NT2/D1 (cell line): ENCODE measurements around the gene UBAC2.

ENCODE experiments used
- DNase-seq: peaks from one replicate; pipeline ENCODE4 v3.0.0-alpha.2; 2011; ENCODE audit warnings: low read depth, low spot score
- H3K27me3 ChIP-seq: 2 replicates; pipeline ENCODE4 v1.6.0; 2011; ENCODE audit warnings: mild to moderate bottlenecking; ENCODE audit not compliant: insufficient read length, insufficient read depth
- H3K36me3 ChIP-seq: 2 replicates; pipeline ENCODE4 v1.6.1; 2011; ENCODE audit warnings: mild to moderate bottlenecking, low read length, mixed read lengths; ENCODE audit not compliant: insufficient read depth, insufficient read length
- H3K4me1 ChIP-seq: 2 replicates; pipeline ENCODE4 v1.5.1; 2011; ENCODE audit not compliant: insufficient read depth, insufficient read length
- H3K4me3 ChIP-seq: 2 replicates; pipeline ENCODE4 v1.5.1; 2011; ENCODE audit warnings: low read depth; ENCODE audit not compliant: insufficient read length
- H3K9ac ChIP-seq: 2 replicates; pipeline ENCODE4 v1.6.0; 2011; ENCODE audit warnings: low read depth; ENCODE audit not compliant: insufficient read length
- H3K9me3 ChIP-seq: 2 replicates; pipeline ENCODE4 v1.5.1; 2011; ENCODE audit warnings: mild to moderate bottlenecking, low read length; ENCODE audit not compliant: insufficient read depth
- SUZ12 ChIP-seq: IDR thresholded peaks from 2 replicates; pipeline ENCODE4 v1.6.1; 2011; ENCODE audit not compliant: insufficient read length, insufficient read depth; ENCODE audit errors: extremely low read depth
- YY1 ChIP-seq: IDR thresholded peaks from 2 replicates; pipeline ENCODE4 v1.6.1; 2011; ENCODE audit not compliant: insufficient read length, insufficient read depth
- ZNF274 ChIP-seq: IDR thresholded peaks from 2 replicates; pipeline ENCODE4 v1.6.1; 2011; ENCODE audit warnings: mild to moderate bottlenecking, low read depth, low read length

UBAC2 gene

GRCh38 chr13:99275093-99275469 is 74.4 kb downstream of the UBAC2 start:
- Histone ChIP-seq H3K36me3 (peaks cover 4% of the 10 kb centered on the region), H3K9ac (no peak overlapping the region), H3K27me3 (no peaks in the 10 kb centered on the region), H3K9me3 (no peaks in the 10 kb centered on the region), H3K4me1 (no peaks in the 10 kb centered on the region), H3K4me3 (no peak overlapping the region)
- no peak for TF ChIP-seq YY1
- no peak for TF ChIP-seq SUZ12
- no peak for TF ChIP-seq ZNF274
- no peak for DNase-seq

GRCh38 chr13:99276706-99277105 is 76.1 kb downstream of the UBAC2 start:
- Histone ChIP-seq H3K9me3 (no peaks in the 10 kb centered on the region), H3K9ac (no peak overlapping the region), H3K4me1 (no peaks in the 10 kb centered on the region), H3K27me3 (no peaks in the 10 kb centered on the region), H3K36me3 (peaks cover 4% of the 10 kb centered on the region), H3K4me3 (no peak overlapping the region)
- no peak for TF ChIP-seq SUZ12
- TF ChIP-seq YY1 = no peak
- TF ChIP-seq ZNF274 = no peak
- DNase-seq = no peak

DNA sequence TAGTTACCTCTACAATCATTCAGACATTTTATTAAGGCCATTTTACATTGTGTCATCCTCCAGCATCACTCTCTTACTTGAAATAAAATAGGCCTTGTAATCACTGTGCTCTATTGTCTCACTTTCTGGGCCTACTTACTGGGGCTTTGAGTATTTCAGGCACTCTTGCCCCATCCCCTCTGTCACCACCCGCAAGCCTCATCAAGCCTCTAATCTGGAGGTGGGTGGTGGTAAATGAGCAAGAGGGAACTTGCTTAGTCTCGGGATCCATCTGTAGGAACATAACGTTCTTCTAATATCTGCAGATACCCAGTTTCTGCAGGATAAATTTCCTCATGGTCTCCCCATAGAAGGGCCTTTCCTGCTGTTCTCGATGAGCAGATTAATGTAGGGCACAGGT is 77.0 kb downstream of the UBAC2 start:
- Histone ChIP-seq H3K9ac (no peak overlapping the region), H3K27me3 (no peaks in the 10 kb centered on the region), H3K4me1 (no peaks in the 10 kb centered on the region), H3K36me3 (peaks cover 4% of the 10 kb centered on the region), H3K4me3 (no peak overlapping the region), H3K9me3 (no peaks in the 10 kb centered on the region)
- TF ChIP-seq ZNF274 = no peak
- no peak for TF ChIP-seq YY1
- TF ChIP-seq SUZ12 = no peak
- no peak for DNase-seq

- Histone ChIP-seq H3K27me3 (no peaks in the 10 kb centered on the region), H3K9ac (no peak overlapping the region), H3K4me1 (no peaks in the 10 kb centered on the region), H3K9me3 (no peaks in the 10 kb centered on the region), H3K4me3 (no peak overlapping the region), H3K36me3 (peaks cover 4% of the 10 kb centered on the region)
- TF ChIP-seq SUZ12 = no peak
- TF ChIP-seq YY1 = no peak
- TF ChIP-seq ZNF274 = no peak
- no peak for DNase-seq
Measured at GRCh38 chr13:99278200-99278599, 77.5 kb downstream of the UBAC2 start.

DNA sequence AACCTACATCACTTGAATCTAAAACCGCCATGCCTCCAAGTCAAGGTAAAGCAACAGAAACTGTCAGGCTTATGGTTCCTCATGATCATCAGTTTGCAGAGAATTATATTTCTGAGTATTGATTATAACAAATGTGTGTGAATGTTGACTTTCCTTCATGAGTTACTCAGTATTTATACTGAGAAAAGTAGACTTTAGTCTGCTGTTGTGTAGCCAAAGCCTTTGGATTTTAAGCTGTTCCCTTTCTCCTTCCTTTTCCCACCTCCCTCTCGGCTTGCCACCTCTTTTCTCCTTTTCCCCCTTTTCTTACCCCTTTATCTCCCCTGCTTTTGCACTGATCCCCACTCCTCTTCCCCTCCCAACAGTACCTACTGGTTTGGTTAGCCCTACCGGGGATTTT is 78.2 kb downstream of the UBAC2 start:
- H3K36me3 ChIP-seq = peaks cover 4% of the 10 kb centered on the region
- H3K4me1 ChIP-seq = no peaks in the 10 kb centered on the region
- no peak for DNase-seq
- no peak overlapping the region for H3K4me3 ChIP-seq
- H3K9me3 ChIP-seq = no peaks in the 10 kb centered on the region
- H3K27me3 ChIP-seq = no peaks in the 10 kb centered on the region
- H3K9ac ChIP-seq = no peak overlapping the region
- TF ChIP-seq YY1 (no peak), ZNF274 (no peak)

DNA sequence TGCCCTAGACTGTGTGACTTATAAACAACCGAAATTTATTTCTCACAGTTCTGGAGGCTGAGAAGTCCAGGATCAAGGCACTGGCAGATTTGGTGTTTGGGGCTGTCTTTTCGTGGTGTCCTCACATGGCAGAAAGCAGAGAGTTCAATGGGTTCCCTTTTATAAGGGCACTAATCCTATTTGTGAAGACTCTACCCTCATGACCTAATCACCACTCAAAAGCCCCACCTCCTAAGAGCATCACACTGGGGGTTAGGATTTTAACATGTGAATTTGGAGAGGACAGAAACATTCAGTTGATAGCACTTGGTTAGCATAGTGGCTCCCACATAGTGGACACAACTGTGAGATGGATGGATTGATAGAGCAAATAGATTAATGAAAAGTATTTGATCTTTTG is 79.0 kb downstream of the UBAC2 start:
- H3K4me3 ChIP-seq = no peak overlapping the region
- no peak for DNase-seq
- no peaks in the 10 kb centered on the region for H3K9me3 ChIP-seq
- no peaks in the 10 kb centered on the region for H3K27me3 ChIP-seq
- TF ChIP-seq ZNF274 (no peak), YY1 (no peak), SUZ12 (no peak)
- peaks cover 4% of the 10 kb centered on the region for H3K36me3 ChIP-seq
- H3K4me1 ChIP-seq = no peaks in the 10 kb centered on the region
- H3K9ac ChIP-seq = no peak overlapping the region

- no peaks in the 10 kb centered on the region for H3K27me3 ChIP-seq
- H3K36me3 ChIP-seq = peaks cover 4% of the 10 kb centered on the region
- H3K4me1 ChIP-seq = no peaks in the 10 kb centered on the region
- no peak overlapping the region for H3K4me3 ChIP-seq
- no peaks in the 10 kb centered on the region for H3K9me3 ChIP-seq
- no peak overlapping the region for H3K9ac ChIP-seq
- DNase-seq = no peak
- TF ChIP-seq YY1 (no peak), SUZ12 (no peak), ZNF274 (no peak)
Measured at GRCh38 chr13:99280166-99280565, 79.5 kb downstream of the UBAC2 start.

DNA sequence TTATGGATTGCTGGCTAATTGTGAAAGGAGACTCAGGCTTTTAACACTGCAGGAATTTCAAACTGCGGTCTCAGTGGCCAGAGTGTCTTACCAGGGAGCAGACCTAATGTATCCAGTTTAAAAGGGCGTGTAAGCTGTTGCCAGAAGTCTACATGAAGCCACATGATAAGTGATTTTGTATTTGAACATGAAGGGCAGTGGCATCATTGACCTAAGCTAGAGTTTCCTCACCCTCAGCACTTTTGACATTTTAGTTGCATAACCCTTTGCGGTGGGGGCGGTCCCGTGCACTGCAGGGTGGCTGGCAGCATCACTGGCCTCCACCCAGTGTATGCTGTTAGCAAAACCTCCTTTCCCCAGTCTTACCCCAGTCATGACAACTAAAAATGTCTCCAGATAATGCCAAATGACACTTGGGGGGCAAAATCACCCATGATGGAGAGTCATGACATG is 81.2 kb downstream of the UBAC2 start:
- TF ChIP-seq SUZ12 = no peak
- no peak for TF ChIP-seq ZNF274
- TF ChIP-seq YY1 = no peak
- Histone ChIP-seq H3K9me3 (no peaks in the 10 kb centered on the region), H3K36me3 (peaks cover 4% of the 10 kb centered on the region), H3K4me1 (no peaks in the 10 kb centered on the region), H3K9ac (no peak overlapping the region), H3K4me3 (no peak overlapping the region), H3K27me3 (no peaks in the 10 kb centered on the region)
- DNase-seq = no peak
